A673 (cell line): ENCODE measurements around the gene FPGS. TPM values are rescaled to one million over a fixed set of nuclear protein-coding genes. Genes with fewer than 3 reads are reported as not detected.

ENCODE experiments used
- BruUV-seq: library from RNA; stranded (reverse); fragments of 400-500 nt; replicated peaks from 2 replicates; lab custom pipeline; 2021; lab: Mats Ljungman, UMichigan
- CTCF ChIA-PET: fragments of 300-600 bp; sonication (Branson Sonifier 250); formaldehyde crosslinking; loops from one replicate; lab custom pipeline; 2022; ENCODE audit warnings: antibody characterized with exemption; lab: Charles Lee
- POLR2A ChIA-PET: fragments of 300-600 bp; sonication (Branson Sonifier 250); formaldehyde crosslinking; loops from one replicate; lab custom pipeline; 2022; ENCODE audit warnings: antibody characterized with exemption; ENCODE audit not compliant: low non-redundant PET; lab: Charles Lee
- DNase-seq: peaks from one replicate; pipeline ENCODE4 v3.0.0-alpha.2; 2015; ENCODE audit warnings: low spot score
- H3K27ac ChIP-seq: fragments of 200-600 bp; sonication (generic); 2 replicates; pipeline ENCODE4 v1.5.1; 2016; ENCODE audit warnings: mixed run types, low read depth, mild to moderate bottlenecking, mixed read lengths, antibody characterized with exemption, low read length; ENCODE audit not compliant: poor library complexity, severe bottlenecking
- H3K27me3 ChIP-seq: fragments of 200-600 bp; sonication (generic); replicated peaks from 2 replicates; pipeline ENCODE4 v1.6.1; 2017; ENCODE audit warnings: mixed run types, low read depth, mild to moderate bottlenecking, mixed read lengths, antibody characterized with exemption, low read length; ENCODE audit not compliant: insufficient read depth, poor library complexity
- H3K36me3 ChIP-seq: fragments of 200-600 bp; sonication (generic); 2 replicates; pipeline ENCODE4 v1.6.1; 2016; ENCODE audit warnings: mixed run types, mild to moderate bottlenecking, mixed read lengths, antibody characterized with exemption, low read length; ENCODE audit not compliant: insufficient read depth, poor library complexity, severe bottlenecking
- H3K4me1 ChIP-seq: fragments of 200-600 bp; sonication (generic); 2 replicates; pipeline ENCODE4 v1.6.1; 2017; ENCODE audit warnings: mixed run types, mild to moderate bottlenecking, mixed read lengths, antibody characterized with exemption, low read length; ENCODE audit not compliant: insufficient read depth, poor library complexity, severe bottlenecking
- H3K4me3 ChIP-seq: fragments of 200-600 bp; sonication (generic); 2 replicates; pipeline ENCODE4 v1.5.1; 2016; ENCODE audit warnings: low read depth, mixed run types, mild to moderate bottlenecking, mixed read lengths, low read length; ENCODE audit not compliant: poor library complexity, severe bottlenecking
- H3K9me3 ChIP-seq: fragments of 200-600 bp; sonication (generic); 2 replicates; pipeline ENCODE4 v1.6.1; 2016; ENCODE audit warnings: mixed run types, low read depth, mild to moderate bottlenecking, mixed read lengths, antibody characterized with exemption, low read length; ENCODE audit not compliant: poor library complexity, severe bottlenecking
- CTCF ChIP-seq: fragments of 300-800, 200-600 bp; sonication (generic); conservative IDR thresholded peaks from 2 replicates; pipeline ENCODE4 v1.5.1; 2017; ENCODE audit warnings: low read depth, mild to moderate bottlenecking, antibody characterized with exemption, low read length, moderate library complexity, mixed read lengths
- EZH2 ChIP-seq: fragments of 200-600 bp; sonication (generic); IDR thresholded peaks from 2 replicates; pipeline ENCODE4 v1.6.1; 2017; ENCODE audit warnings: borderline replicate concordance, low read depth, mild to moderate bottlenecking, mixed read lengths, antibody characterized with exemption, low read length; ENCODE audit not compliant: poor library complexity, severe bottlenecking
- intact Hi-C: fragments of 100-400 bp; cut with micrococcal nuclease; formaldehyde crosslinking; loops from one replicate; pipeline ENCODE4 v1.10.0; 2022; ENCODE audit not compliant: unreplicated experiment
- total RNA-seq: library from RNA; stranded (reverse); gene quantifications from 2 replicates; pipeline ENCODE4 v1.2.3, GENCODE V29; 2021

The FPGS gene
- total RNA-seq, 1 experiment from 2014 or later: 74.9 TPM

GRCh38 chr9:127803507-127804352 lies 1.0 kb downstream of the FPGS start:
- H3K4me3 ChIP-seq: peak overlapping the region; percentile 97
- H3K36me3 ChIP-seq: peaks cover 11% of the 10 kb centered on the region
- ChIA-PET CTCF (interaction anchor here (0.6 kb wide), 1 partner anchor 52 kb away, joined by 3 read pairs; no protein-coding TSS in a partner anchor), POLR2A (interaction anchor here (1.1 kb wide), 1 partner anchor 66 kb away, joined by 8 read pairs; no protein-coding TSS in a partner anchor)
- peak; percentile 33 for DNase-seq
- H3K9me3 ChIP-seq: no peaks in the 10 kb centered on the region
- H3K27ac ChIP-seq: peak overlapping the region; percentile 96
- no peaks in the 10 kb centered on the region for H3K27me3 ChIP-seq
- no peak for TF ChIP-seq CTCF
- no peak for TF ChIP-seq EZH2
- peaks cover 14% of the 10 kb centered on the region for H3K4me1 ChIP-seq
- intact Hi-C loops: loop anchor here (5.0 kb wide), 1 partner anchor 114 kb away; the partner anchor contains the start of gene ST6GALNAC4
- TSS peak; percentile 51 for BruUV-seq

- DNase-seq: peak; percentile 40
- Histone ChIP-seq H3K27ac (no peak overlapping the region), H3K27me3 (no peaks in the 10 kb centered on the region), H3K9me3 (no peaks in the 10 kb centered on the region), H3K4me1 (peaks cover 14% of the 10 kb centered on the region), H3K4me3 (no peak overlapping the region), H3K36me3 (peaks cover 21% of the 10 kb centered on the region)
- CTCF ChIA-PET: no interaction called here
- POLR2A ChIA-PET: no interaction called here
- intact Hi-C loops: no loop called here
- no TSS peak for BruUV-seq
- TF ChIP-seq CTCF (peak; percentile 57), EZH2 (no peak)
Observed at GRCh38 chr9:127805620-127806019, 2.9 kb downstream of the FPGS start.

DNA sequence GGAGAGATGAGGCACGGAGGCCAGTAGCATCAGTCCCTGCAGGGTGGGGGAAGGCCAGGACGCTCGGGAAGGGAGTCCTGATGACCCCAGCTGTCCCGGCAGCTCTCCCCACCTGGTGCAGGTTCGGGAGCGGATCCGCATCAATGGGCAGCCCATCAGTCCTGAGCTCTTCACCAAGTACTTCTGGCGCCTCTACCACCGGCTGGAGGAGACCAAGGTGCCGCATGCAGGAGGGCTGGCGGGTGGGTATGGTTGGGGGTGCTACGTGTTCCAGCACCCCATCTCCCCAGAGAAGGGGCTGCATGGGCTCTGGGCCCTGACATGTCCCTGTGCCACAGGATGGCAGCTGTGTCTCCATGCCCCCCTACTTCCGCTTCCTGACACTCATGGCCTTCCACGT lies 4.2 kb downstream of the FPGS start:
- Histone ChIP-seq H3K4me3 (no peak overlapping the region), H3K9me3 (no peaks in the 10 kb centered on the region), H3K36me3 (peaks cover 24% of the 10 kb centered on the region), H3K27ac (no peak overlapping the region), H3K27me3 (no peaks in the 10 kb centered on the region), H3K4me1 (peaks cover 12% of the 10 kb centered on the region)
- ChIA-PET POLR2A (no interaction called here), CTCF (no interaction called here)
- DNase-seq: no peak
- BruUV-seq: no TSS peak
- TF ChIP-seq CTCF (no peak), EZH2 (no peak)
- intact Hi-C loops: no loop called here
